Small intestine (tissue), 7 donors: Measurements from ENCODE around the gene RFC1. TPM values are rescaled to one million over a fixed set of nuclear protein-coding genes. Genes with fewer than 3 reads are reported as not detected.
"Not testable (repeated sequence)": the region's sequence is repeated elsewhere in the genome, so short reads cannot be mapped to it uniquely, and the experiment has no call there.

Experiments used
- DNase-seq, 2 donors: peaks; one replicate each; pipeline versions ENCODE4 v3.0.0 to v3.0.0-alpha.2; 2013
- FAIRE-seq: peaks from 2 replicates; lab custom pipeline; 2012; peaks lifted over from hg19 to GRCh38; lab: Jason Lieb, UNC
- H3K27ac ChIP-seq, 3 donors: one replicate each; pipeline ENCODE4 v1.5.1; 2013; ENCODE audit warnings: low read length in 2 of 3, mild to moderate bottlenecking in 2 of 3, control low read depth in 1 of 3, inconsistent platforms in 1 of 3, low read depth in 1 of 3, moderate library complexity in 1 of 3
- H3K27me3 ChIP-seq, 3 donors: one replicate each; pipeline ENCODE4 v1.6.1; 2013; ENCODE audit warnings: low read length in 3 of 3, inconsistent platforms in 1 of 3; ENCODE audit not compliant: control insufficient read depth in 3 of 3, insufficient read depth in 3 of 3
- H3K36me3 ChIP-seq, 3 donors: one replicate each; pipeline ENCODE4 v1.6.1; 2013; ENCODE audit warnings: low read length in 3 of 3, inconsistent platforms in 1 of 3, low read depth in 1 of 3, mild to moderate bottlenecking in 1 of 3, moderate library complexity in 1 of 3; ENCODE audit not compliant: control insufficient read depth in 3 of 3, insufficient read depth in 2 of 3
- H3K4me1 ChIP-seq, 3 donors: one replicate each; pipeline ENCODE4 v1.6.1; 2013; ENCODE audit warnings: low read length in 2 of 3, inconsistent platforms in 1 of 3, low read depth in 1 of 3, mild to moderate bottlenecking in 1 of 3, moderate library complexity in 1 of 3; ENCODE audit not compliant: control insufficient read depth in 3 of 3, insufficient read depth in 2 of 3
- H3K4me3 ChIP-seq, 3 donors: one replicate each; pipeline ENCODE4 v1.5.1; 2013; ENCODE audit warnings: low read length in 3 of 3, control low read depth in 1 of 3, inconsistent platforms in 1 of 3, low read depth in 1 of 3, mild to moderate bottlenecking in 1 of 3, moderate library complexity in 1 of 3
- H3K9me3 ChIP-seq, 2 donors: one replicate each; pipeline ENCODE4 v1.6.1; 2013; ENCODE audit warnings: low read depth in 1 of 2, low read length in 1 of 2; ENCODE audit not compliant: control insufficient read depth in 2 of 2, insufficient read depth in 1 of 2
- WGBS, 3 donors: extraction: QIAGEN DNeasy Blood & Tissue Kit; methylation state at CpG; one replicate each; pipeline ENCODE4 v1.1.7; 2013; 5-methylcytosine and 5-hydroxymethylcytosine counted together
- polyA plus RNA-seq, 4 donors: library from polyadenylated mRNA; stranded (reverse) in 3 of 4; unstranded in 1 of 4; fragments of 200-250 nt in 3 of 4; fragments of 120-200 nt in 1 of 4; gene quantifications; one replicate each; pipeline versions ENCODE4 v1.2.1 to v1.2.3, GENCODE V29; 2013
- donor health status: healthy with polysubstance abuse.
- donor health status: control.
- donor health status: control.
- donor health status: Bipolar disorder and iron deficiency.
- donor health status: healthy.

RFC1 gene
- polyA plus RNA-seq, 4 donors, result 7.4 to 42.0 (median 15.5) TPM

DNA sequence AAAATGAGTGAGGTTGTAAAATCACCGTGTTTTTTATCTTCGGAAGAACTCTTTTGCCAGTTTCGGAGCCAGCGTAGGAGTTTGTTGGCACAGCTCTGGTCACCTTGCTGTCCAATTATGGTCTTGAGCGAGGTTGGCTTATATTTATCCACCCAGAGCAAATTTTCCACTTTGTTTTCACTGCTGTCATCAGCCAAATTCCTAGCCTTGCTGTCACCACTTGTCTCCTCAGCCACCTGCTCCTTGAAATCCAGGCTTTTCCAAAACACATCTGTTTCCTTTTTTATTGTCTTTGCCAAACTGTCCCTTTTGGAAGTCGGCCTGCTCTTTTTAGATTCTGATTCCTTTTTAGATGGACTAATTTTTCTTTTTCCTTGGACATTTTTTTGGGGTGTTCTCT, 57.6 kb downstream of the RFC1 start:
- no peaks in the 10 kb centered on the region for H3K4me1 ChIP-seq
- no peak for FAIRE-seq
- peaks cover 2 to 33% (median 19%) of the 10 kb centered on the region in 3 donors for H3K36me3 ChIP-seq
- no peaks in the 10 kb centered on the region for H3K9me3 ChIP-seq
- DNase-seq, result no peak
- H3K4me3 ChIP-seq, result no peak overlapping the region
- no peak overlapping the region for H3K27ac ChIP-seq
- H3K27me3 ChIP-seq, result no peaks in the 10 kb centered on the region
- 86 to 93% (median 93%) methylated on average over 6 of the region's 6 CpGs for WGBS, 3 donors

DNA sequence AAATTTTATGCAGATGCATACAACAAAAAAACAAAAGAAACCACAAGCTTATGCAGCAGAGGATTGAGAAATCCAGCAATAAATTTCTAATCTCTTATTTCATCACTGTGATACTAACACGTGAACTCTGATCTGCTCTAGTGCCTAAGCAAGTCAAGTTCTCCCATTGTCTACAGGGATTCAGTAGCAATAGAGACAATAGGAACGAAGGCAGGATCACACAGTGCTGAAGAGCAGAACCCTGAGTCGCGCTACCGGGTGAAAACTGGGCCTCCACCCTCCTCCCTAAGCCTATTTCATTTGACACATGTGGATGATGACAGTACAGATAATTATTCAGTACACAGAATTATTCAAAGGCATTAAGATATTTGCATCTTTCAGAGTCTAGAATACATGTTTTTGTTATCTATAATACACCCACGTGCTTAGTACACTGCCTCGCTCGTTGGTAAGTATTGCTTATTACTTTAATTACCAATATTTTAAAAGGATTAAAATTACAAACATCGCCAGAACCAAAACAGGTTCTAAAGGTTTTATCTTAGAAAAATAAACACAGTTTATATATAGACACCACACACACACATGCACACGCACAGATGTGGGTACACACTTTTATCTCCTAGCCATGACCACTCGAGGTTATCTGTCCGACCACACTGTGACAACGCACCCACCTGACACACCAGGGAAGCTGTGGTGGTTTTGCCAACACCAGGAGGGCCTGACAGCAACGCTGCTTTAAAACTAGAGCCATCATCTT, 60.1 kb downstream of the RFC1 start:
- Histone ChIP-seq H3K36me3 (peaks cover 0 to 35% (median 14%) of the 10 kb centered on the region in 3 donors), H3K9me3 (no peaks in the 10 kb centered on the region), H3K4me3 (no peak overlapping the region), H3K4me1 (no peaks in the 10 kb centered on the region), H3K27ac (no peak overlapping the region), H3K27me3 (no peaks in the 10 kb centered on the region)
- FAIRE-seq (no peak), DNase-seq (no peak)
- WGBS, 3 donors, result 76 to 81% (median 77%) methylated on average over 14 of the region's 14 CpGs

DNA sequence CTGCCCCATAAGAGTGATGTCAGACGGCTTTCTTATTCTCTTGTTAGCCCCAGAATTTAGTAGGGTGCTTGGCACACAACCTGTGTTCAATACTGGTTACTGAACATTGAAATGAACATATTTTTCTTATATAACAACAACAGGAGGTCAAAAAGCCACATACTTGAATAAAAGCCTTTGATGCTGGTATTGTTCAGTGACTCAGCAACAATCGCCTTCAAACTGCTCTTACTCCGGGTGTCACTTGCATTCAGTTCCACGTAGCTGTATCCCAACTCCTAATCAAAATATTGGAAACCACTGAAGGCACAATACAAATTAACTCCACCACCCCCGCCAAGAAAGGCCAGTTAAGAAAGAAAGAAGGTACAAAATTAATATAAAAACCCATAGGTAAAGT, 61.5 kb downstream of the RFC1 start:
- Histone ChIP-seq H3K4me1 (no peaks in the 10 kb centered on the region), H3K9me3 (no peaks in the 10 kb centered on the region), H3K27me3 (no peaks in the 10 kb centered on the region), H3K27ac (no peak overlapping the region), H3K4me3 (no peak overlapping the region), H3K36me3 (peaks cover 0 to 40% (median 20%) of the 10 kb centered on the region in 3 donors)
- FAIRE-seq, result no peak
- DNase-seq, result no peak
- WGBS, 3 donors, result 87 to 97% (median 92%) methylated on average over 5 of the region's 5 CpGs

DNA sequence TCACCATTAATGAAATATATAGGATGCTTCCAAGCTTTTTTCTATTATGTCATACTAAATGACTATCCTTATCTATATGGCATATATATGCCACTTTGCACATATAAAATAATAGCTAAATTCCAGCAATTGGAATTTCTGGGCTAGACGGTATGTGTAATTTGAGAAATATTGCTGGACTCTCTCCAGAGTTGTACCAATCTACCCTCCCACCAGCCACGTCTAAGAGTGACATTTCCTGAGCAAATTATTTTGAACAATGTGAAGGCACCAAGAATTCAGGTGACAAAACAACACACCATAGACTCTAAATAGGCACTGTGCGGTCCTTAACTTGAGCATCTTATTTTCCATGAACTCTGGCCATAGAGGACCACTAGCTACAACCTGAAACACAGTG, 62.3 kb downstream of the RFC1 start:
- FAIRE-seq, result no peak
- Histone ChIP-seq H3K4me3 (no peak overlapping the region), H3K36me3 (peaks cover 0 to 45% (median 21%) of the 10 kb centered on the region in 3 donors), H3K4me1 (no peaks in the 10 kb centered on the region), H3K27ac (no peak overlapping the region), H3K27me3 (no peaks in the 10 kb centered on the region), H3K9me3 (no peaks in the 10 kb centered on the region)
- 93 to 96% (median 96%) methylated on average over 3 of the region's 3 CpGs for WGBS, 3 donors
- no peak for DNase-seq

DNA sequence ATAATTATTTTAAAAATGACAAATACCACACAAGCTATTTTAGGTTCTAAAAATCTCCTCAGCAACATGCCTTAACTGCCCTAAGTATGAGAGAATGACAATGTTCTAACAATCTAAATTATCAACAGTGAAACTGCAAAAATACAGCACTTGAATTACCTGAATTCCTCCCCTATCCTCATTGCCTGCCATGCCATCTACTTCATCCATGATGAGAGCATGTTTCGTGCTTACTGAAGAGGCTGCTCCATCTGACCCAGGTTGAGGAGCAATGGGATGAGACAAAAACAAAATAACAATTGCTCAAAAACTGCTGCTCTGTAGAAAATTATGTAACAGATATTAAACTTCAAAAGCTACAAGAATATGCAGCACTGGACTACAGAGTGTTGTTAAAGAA, 63.3 kb downstream of the RFC1 start:
- Histone ChIP-seq H3K27ac (no peak overlapping the region), H3K4me1 (no peaks in the 10 kb centered on the region), H3K27me3 (no peaks in the 10 kb centered on the region), H3K4me3 (no peak overlapping the region), H3K36me3 (peaks cover 0 to 45% (median 15%) of the 10 kb centered on the region in 3 donors), H3K9me3 (peaks cover 0 to 2% of the 10 kb centered on the region in 2 donors)
- FAIRE-seq (no peak), DNase-seq (no peak)
- 97 to 100% (median 99%) methylated on average over 1 of the region's 1 CpG for WGBS, 3 donors

DNA sequence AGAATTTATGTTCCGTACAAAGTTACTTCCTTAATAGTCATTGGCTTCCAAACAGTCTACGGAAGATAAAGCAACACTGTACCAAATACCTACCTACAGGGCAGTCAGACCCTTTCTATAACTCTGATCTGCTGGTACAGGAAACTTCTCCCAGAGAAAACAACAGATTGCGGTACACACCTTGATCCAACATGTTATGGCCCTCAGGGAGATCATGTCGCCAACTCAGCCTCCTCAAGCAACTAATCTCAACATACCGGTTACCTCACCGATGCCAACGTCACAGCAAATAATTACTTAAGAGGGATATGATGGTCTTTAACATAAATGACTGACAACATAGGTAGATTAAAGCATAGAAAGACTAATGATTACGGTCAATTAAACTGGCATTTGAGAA, 70.4 kb downstream of the RFC1 start:
- Histone ChIP-seq H3K36me3 (peaks cover 2 to 38% (median 26%) of the 10 kb centered on the region in 3 donors), H3K4me1 (no peaks in the 10 kb centered on the region), H3K9me3 (peaks cover 0 to 3% of the 10 kb centered on the region in 2 donors), H3K27me3 (no peaks in the 10 kb centered on the region), H3K27ac (no peak overlapping the region), H3K4me3 (no peak overlapping the region)
- WGBS, 3 donors, result 97 to 98% (median 97%) methylated on average over 8 of the region's 8 CpGs
- DNase-seq (no peak), FAIRE-seq (no peak)

DNA sequence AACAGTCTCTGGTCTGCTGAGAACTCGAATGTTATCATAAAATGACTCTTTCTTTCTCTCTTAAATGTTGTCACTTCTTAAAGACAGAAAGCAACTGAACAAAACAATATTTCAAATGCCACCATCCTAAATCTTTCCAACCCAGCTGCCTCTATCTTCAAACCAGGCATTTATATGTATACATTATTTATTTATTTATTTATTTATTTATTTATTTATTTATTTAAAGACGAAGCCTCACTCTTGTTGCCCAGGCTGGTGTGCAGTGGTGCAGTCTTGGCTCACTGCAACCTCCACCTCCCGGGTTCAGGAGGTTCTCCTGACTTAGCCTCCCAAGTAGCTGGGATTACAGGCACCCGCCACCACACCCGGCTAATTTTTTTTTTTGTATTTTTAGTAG, 73.7 kb downstream of the RFC1 start:
- FAIRE-seq, H3K9me3 ChIP-seq, H3K27me3 ChIP-seq, H3K4me3 ChIP-seq, H3K4me1 ChIP-seq, DNase-seq, H3K27ac ChIP-seq: not testable (repeated sequence)
- peaks cover 7 to 30% (median 28%) of the 10 kb centered on the region in 3 donors for H3K36me3 ChIP-seq
- 98 to 99% (median 99%) methylated on average over 5 of the region's 5 CpGs for WGBS, 3 donors

DNA sequence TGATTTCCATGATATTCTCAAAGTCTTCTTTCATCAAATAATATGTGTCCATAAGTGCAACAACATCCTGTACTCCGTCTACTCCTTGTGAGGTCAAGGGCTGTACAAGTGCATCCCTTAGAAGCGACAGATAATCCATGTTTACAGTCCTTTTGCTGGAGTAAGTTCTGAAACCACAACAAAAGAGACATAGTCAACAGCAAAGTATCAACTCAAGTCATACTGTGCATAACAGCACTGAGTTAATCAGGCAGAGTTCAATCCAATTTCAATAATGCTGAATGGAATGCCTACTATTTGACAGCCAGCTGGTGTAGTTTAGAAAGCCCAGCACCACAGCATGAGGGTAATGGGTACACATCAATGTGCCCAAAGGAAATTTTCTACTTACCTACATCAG, 74.5 kb downstream of the RFC1 start:
- FAIRE-seq, result no peak
- Histone ChIP-seq H3K27me3 (no peaks in the 10 kb centered on the region), H3K9me3 (no peaks in the 10 kb centered on the region), H3K4me1 (no peaks in the 10 kb centered on the region), H3K27ac (no peak overlapping the region), H3K36me3 (peaks cover 7 to 33% (median 30%) of the 10 kb centered on the region in 3 donors), H3K4me3 (no peak overlapping the region)
- DNase-seq, result no peak
- WGBS, 3 donors, result 83 to 97% (median 87%) methylated on average over 2 of the region's 2 CpGs
